Coronary artery (tissue), 2 donors: Measurements from ENCODE around the gene KRT82.

Experiments used
- DNase-seq: peaks from one replicate; pipeline ENCODE4 v3.0.0-alpha.2; 2017; ENCODE audit warnings: low spot score
- H3K27ac ChIP-seq, 2 donors: fragments of 200-600 bp; sonication (generic); one replicate each; pipeline ENCODE4 v1.5.1; 2016 to 2019
- H3K4me3 ChIP-seq: fragments of 200-600 bp; sonication (generic); 2 replicates; pipeline ENCODE4 v1.5.1; 2016; ENCODE audit warnings: mild to moderate bottlenecking, moderate library complexity
- CTCF ChIP-seq: fragments of 200-600 bp; sonication (generic); IDR thresholded peaks from one replicate; pipeline ENCODE4 v1.5.1; 2019; ENCODE audit warnings: antibody characterized with exemption

Gene KRT82

GRCh38 chr12:52435659-52435999 is 29.5 kb upstream of the KRT82 start:
- no peak for TF ChIP-seq CTCF
- Histone ChIP-seq H3K27ac (no peak overlapping the region), H3K4me3 (no peak overlapping the region)
- DNase-seq, result no peak

- no peak overlapping the region for H3K4me3 ChIP-seq
- H3K27ac ChIP-seq, result no peak overlapping the region
- no peak for TF ChIP-seq CTCF
- peak; percentile 22 for DNase-seq
These were observed 28.8 kb upstream of the KRT82 start for GRCh38 chr12:52434760-52435530.

- no peak within 1 kb of the TSS for H3K27ac ChIP-seq
- TF ChIP-seq CTCF, result no peak
- peak; percentile 68 for DNase-seq
- H3K4me3 ChIP-seq, result no peak within 1 kb of the TSS
These were observed 28.1 kb upstream of the KRT82 start, which contains the start of gene KRT75 for GRCh38 chr12:52434081-52434733. Gene KRT75 (minus strand): TSS chr12:52434371. CDS start chr12:52434304, 67 bp downstream.

- H3K4me3 ChIP-seq, result no peak overlapping the region
- H3K27ac ChIP-seq, result no peak overlapping the region
- DNase-seq, result peak; percentile 46
- TF ChIP-seq CTCF, result no peak
These were observed 27.5 kb upstream of the KRT82 start for GRCh38 chr12:52433501-52434080.

GRCh38 chr12:52432559-52433207 is 26.5 kb upstream of the KRT82 start:
- no peak for TF ChIP-seq CTCF
- H3K4me3 ChIP-seq, result no peak overlapping the region

GRCh38 chr12:52428121-52428520 is 22.0 kb upstream of the KRT82 start:
- no peak for TF ChIP-seq CTCF
- no peak for DNase-seq
- Histone ChIP-seq H3K27ac (no peak overlapping the region), H3K4me3 (no peak overlapping the region)

More at GRCh38 chr12:52432559-52433207, 26.5 kb upstream of the KRT82 start:
- no peak overlapping the region for H3K27ac ChIP-seq
- DNase-seq, result peak; percentile 16
